Kidney (tissue), 14 donors: ENCODE measurements around the gene ACTA2. TPM values are rescaled to one million over a fixed set of nuclear protein-coding genes. Genes with fewer than 3 reads are reported as not detected.

Experiments used
- DNase-seq, 5 donors: peaks; one replicate each; pipeline ENCODE4 v3.0.0-alpha.2; 2013 to 2020
- FAIRE-seq: peaks from 2 replicates; lab custom pipeline; 2012; peaks lifted over from hg19 to GRCh38; lab: Jason Lieb, UNC
- H3K27ac ChIP-seq, 2 donors: one replicate each; pipeline ENCODE4 v1.7.0; 2013; ENCODE audit warnings: low read depth in 2 of 2, low read length in 2 of 2, inconsistent platforms in 1 of 2
- H3K27me3 ChIP-seq: one replicate; pipeline ENCODE4 v1.7.1; 2013; ENCODE audit warnings: low read length, inconsistent platforms; ENCODE audit not compliant: control insufficient read depth, insufficient read depth
- H3K36me3 ChIP-seq, 3 donors: one replicate each; pipeline versions ENCODE4 v1.7.0 to v1.7.1; 2013; ENCODE audit warnings: low read length in 3 of 3, control low read depth in 1 of 3, inconsistent platforms in 1 of 3; ENCODE audit not compliant: insufficient read depth in 3 of 3, control insufficient read depth in 2 of 3
- H3K4me1 ChIP-seq, 3 donors: one replicate each; pipeline versions ENCODE4 v1.7.0 to v1.7.1; 2013; ENCODE audit warnings: low read length in 3 of 3, inconsistent platforms in 1 of 3, low read depth in 1 of 3; ENCODE audit not compliant: control insufficient read depth in 2 of 3, insufficient read depth in 2 of 3
- H3K4me3 ChIP-seq, 3 donors: one replicate each; pipeline versions ENCODE4 v1.7.0 to v1.8.1; 2013; ENCODE audit warnings: low read length in 3 of 3, control low read depth in 1 of 3, inconsistent platforms in 1 of 3
- H3K9ac ChIP-seq, 3 donors: one replicate each; pipeline versions ENCODE4 v1.7.0 to v1.7.1; 2013; ENCODE audit warnings: low read length in 3 of 3, control low read depth in 1 of 3, inconsistent platforms in 1 of 3
- H3K9me3 ChIP-seq, 3 donors: one replicate each; pipeline versions ENCODE4 v1.7.0 to v1.7.1; 2013; ENCODE audit warnings: low read length in 3 of 3, control low read depth in 1 of 3, inconsistent platforms in 1 of 3; ENCODE audit not compliant: control insufficient read depth in 2 of 3, insufficient read depth in 1 of 3
- CTCF ChIP-seq: IDR thresholded peaks from 3 replicates; pipeline ENCODE4 v1.5.1; 2012; ENCODE audit warnings: mild to moderate bottlenecking, moderate library complexity, borderline replicate concordance; ENCODE audit not compliant: insufficient read depth; ENCODE audit errors: extremely low read depth
- intact Hi-C: fragments of 100-400 bp; cut with DNase I; formaldehyde crosslinking; loops from one replicate; pipeline ENCODE4 v1.11.1; 2022
- polyA plus RNA-seq: library from polyadenylated mRNA; stranded (reverse); fragments of 350-450 nt; fragmentation: Illumina TruSeq; extraction: RNeasy Lipid Tissue Mini Kit (QIAGEN cat#74804); gene quantifications from one replicate; pipeline ENCODE4 v1.2.3, GENCODE V29; 2014; ENCODE audit warnings: low read depth, low replicate concordance; ENCODE audit not compliant: insufficient read depth
- total RNA-seq: library from RNA; stranded (reverse); fragmentation: NEBNext Ultra II Directional; extraction: Animal tissue kit (Norgen Biotek cat#: 25700); gene quantifications from one replicate; pipeline ENCODE4 v1.2.1, GENCODE V29; 2021
- donor health status: control.
- donor health status: control.
- donor health status: control.
- donor health status: control.
- donor health status: control.
- donor health status: DM: yes; HTN: yes; CAD: no.
- donor health status: Normal renal cell carcinoma (clear cell type).

The ACTA2 gene
- total and polyA plus RNA-seq, 2 donors from 2014 or later = 378 to 471 TPM

- H3K36me3 ChIP-seq = no peaks in the 10 kb centered on the region
- H3K4me1 ChIP-seq = no peaks in the 10 kb centered on the region
- no peaks in the 10 kb centered on the region for H3K27me3 ChIP-seq
- DNase-seq (peak in 2 of 5 donors; percentile 33 to 40), FAIRE-seq (no peak)
- peak overlapping the region in 1 of 3 donors; percentile 14 for H3K9ac ChIP-seq
- H3K27ac ChIP-seq = peak overlapping the region in 1 of 2 donors; percentile 64
- no peak for TF ChIP-seq CTCF
- intact Hi-C loops = no loop called here
- no peaks in the 10 kb centered on the region for H3K9me3 ChIP-seq
- peak overlapping the region in 2 of 3 donors; percentile 29 to 54 for H3K4me3 ChIP-seq
Measured at GRCh38 chr10:88949912-88950837, 2.4 kb downstream of the ACTA2 start.

- no peak for TF ChIP-seq CTCF
Measured at GRCh38 chr10:88949051-88949450, 3.5 kb downstream of the ACTA2 start.

GRCh38 chr10:88946965-88947590 is 5.5 kb downstream of the ACTA2 start:
- DNase-seq (no peak), FAIRE-seq (no peak)
- Histone ChIP-seq H3K27me3 (no peaks in the 10 kb centered on the region), H3K9me3 (no peaks in the 10 kb centered on the region), H3K9ac (no peak overlapping the region), H3K36me3 (peaks cover 0 to 5% (median 4%) of the 10 kb centered on the region in 3 donors), H3K4me1 (no peaks in the 10 kb centered on the region), H3K4me3 (no peak overlapping the region), H3K27ac (no peak overlapping the region)
- intact Hi-C loops = no loop called here
- no peak for TF ChIP-seq CTCF

More at GRCh38 chr10:88949051-88949450, 3.5 kb downstream of the ACTA2 start:
- FAIRE-seq = no peak
- Histone ChIP-seq H3K27me3 (no peaks in the 10 kb centered on the region), H3K4me1 (no peaks in the 10 kb centered on the region), H3K9me3 (no peaks in the 10 kb centered on the region), H3K9ac (no peak overlapping the region), H3K27ac (no peak overlapping the region), H3K4me3 (peak overlapping the region in 1 of 3 donors; percentile 1), H3K36me3 (peaks cover 0 to 4% (median 0%) of the 10 kb centered on the region in 3 donors)
- DNase-seq = peak in 1 of 5 donors; percentile 46
- intact Hi-C loops = no loop called here
